ENCODE measurements around the gene UNC13D. TPM values are rescaled to one million over a fixed set of nuclear protein-coding genes. Genes with fewer than 3 reads are reported as not detected.

The UNC13D gene
- polyA plus RNA-seq, 3 donors: 28.4 to 111 (median 53.3) TPM

DNA sequence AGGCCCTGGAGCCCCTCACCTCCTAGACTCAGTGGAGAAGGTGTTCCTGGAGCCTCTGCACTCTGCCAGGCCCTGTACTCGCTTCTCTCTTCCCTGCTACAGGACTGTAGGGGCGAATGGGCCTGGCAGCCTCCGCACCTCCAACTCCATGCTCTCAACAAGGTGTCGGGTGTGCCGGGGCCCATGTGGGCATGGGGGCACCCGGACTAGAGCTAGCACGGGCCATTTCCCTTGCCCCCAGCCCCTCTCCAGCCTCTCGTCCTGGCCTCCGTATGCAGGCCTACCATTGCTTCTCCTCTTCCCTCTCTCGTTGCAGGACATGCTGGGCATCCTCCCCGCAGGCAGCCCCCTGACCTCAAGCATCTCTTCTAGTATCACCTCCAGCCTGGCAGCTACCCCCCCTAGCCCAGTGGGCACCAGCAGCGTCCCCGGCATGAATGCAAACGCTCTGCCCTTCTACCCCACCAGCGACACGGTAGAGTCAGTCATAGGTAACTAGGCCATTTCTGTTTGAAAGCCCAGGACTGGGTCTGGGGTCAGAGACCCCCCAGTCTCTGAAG, 25.8 kb downstream of the UNC13D start:
- Histone ChIP-seq H3K4me3 (replicated peaks in 1 of 3; ENCODE audit: low read depth in 2 of 3, low read length in 3 of 3) (no peak overlapping the region), H3K27me3 (ENCODE audit: control insufficient read depth in 2 of 2, insufficient read depth in 2 of 2, low read length in 2 of 2) (no peaks in the 10 kb centered on the region), H3K4me2 (replicated peaks; ENCODE audit: extremely low read depth, low read length, poor library complexity, severe bottlenecking) (no peak overlapping the region), H3K4me1 (ENCODE audit: control insufficient read depth in 1 of 2, insufficient read depth in 2 of 2, low read length in 2 of 2) (no peaks in the 10 kb centered on the region), H3K36me3 (replicated peaks in 1 of 2; ENCODE audit: control insufficient read depth in 1 of 2, insufficient read depth in 2 of 2, low read length in 2 of 2) (peaks cover 64 to 81% of the 10 kb centered on the region in 2 donors), H3K27ac (ENCODE audit: low read depth in 1 of 2, low read length in 2 of 2) (no peak overlapping the region), H3K9me3 (replicated peaks in 1 of 2; ENCODE audit: control insufficient read depth in 1 of 2, insufficient read depth in 1 of 2, low read length in 2 of 2) (no peaks in the 10 kb centered on the region), H3K9ac (ENCODE audit: insufficient read depth, low read length, poor library complexity, severe bottlenecking) (no peak overlapping the region), H3K79me2 (ENCODE audit: insufficient read depth, low read length) (no peaks in the 10 kb centered on the region), H4K20me1 (ENCODE audit: insufficient read depth, low read length) (no peaks in the 10 kb centered on the region), H2AFZ (ENCODE audit: insufficient read depth, low read depth, low read length, poor library complexity, severe bottlenecking) (no peak overlapping the region)
- Mint-ChIP-seq H3K27me3 (ENCODE audit: low read depth in 3 of 3) (peaks cover 0 to 2% (median 0%) of the 10 kb centered on the region in 3 donors), H3K4me1 (no peaks in the 10 kb centered on the region), H3K9me3 (no peaks in the 10 kb centered on the region), H3K36me3 (peaks cover 51 to 78% of the 10 kb centered on the region in 2 donors), H3K4me3 (no peak overlapping the region), H3K27ac (peak overlapping the region in 1 of 7 donors; percentile 23)
- intact Hi-C loops (cut with micrococcal nuclease): no loop called here
- TF ChIP-seq, protein P1, sequence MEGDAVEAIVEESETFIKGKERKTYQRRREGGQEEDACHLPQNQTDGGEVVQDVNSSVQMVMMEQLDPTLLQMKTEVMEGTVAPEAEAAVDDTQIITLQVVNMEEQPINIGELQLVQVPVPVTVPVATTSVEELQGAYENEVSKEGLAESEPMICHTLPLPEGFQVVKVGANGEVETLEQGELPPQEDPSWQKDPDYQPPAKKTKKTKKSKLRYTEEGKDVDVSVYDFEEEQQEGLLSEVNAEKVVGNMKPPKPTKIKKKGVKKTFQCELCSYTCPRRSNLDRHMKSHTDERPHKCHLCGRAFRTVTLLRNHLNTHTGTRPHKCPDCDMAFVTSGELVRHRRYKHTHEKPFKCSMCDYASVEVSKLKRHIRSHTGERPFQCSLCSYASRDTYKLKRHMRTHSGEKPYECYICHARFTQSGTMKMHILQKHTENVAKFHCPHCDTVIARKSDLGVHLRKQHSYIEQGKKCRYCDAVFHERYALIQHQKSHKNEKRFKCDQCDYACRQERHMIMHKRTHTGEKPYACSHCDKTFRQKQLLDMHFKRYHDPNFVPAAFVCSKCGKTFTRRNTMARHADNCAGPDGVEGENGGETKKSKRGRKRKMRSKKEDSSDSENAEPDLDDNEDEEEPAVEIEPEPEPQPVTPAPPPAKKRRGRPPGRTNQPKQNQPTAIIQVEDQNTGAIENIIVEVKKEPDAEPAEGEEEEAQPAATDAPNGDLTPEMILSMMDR (IDR thresholded peaks at IDR 0.05): no peak
- WGBS (ENCODE audit: insufficient coverage): 97% methylated on average over 16 of the region's 16 CpGs
- DNase-seq: no peak

DNA sequence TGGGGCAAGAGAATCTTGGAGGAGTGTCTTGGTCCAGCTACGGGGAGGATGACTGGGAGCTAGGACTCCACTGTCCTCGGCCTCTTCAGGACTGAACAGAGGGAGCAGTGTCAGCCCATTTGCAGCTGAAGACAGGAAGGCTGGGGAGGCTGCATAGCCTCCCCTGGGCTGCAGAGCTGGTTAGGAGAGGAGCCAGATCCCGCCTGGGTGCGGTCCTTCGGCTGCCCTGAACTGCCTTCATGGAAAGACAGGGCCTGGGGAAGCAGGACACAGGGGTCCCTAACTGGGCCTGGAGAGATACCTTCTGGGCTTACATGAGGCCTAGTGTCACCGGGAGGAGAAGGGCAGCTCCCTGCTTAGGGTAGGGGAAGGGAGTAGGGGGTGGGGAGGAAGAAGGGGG, 26.6 kb downstream of the UNC13D start:
- Histone ChIP-seq H2AFZ (ENCODE audit: insufficient read depth, low read depth, low read length, poor library complexity, severe bottlenecking) (no peak overlapping the region), H4K20me1 (ENCODE audit: insufficient read depth, low read length) (no peaks in the 10 kb centered on the region), H3K27ac (ENCODE audit: low read depth in 1 of 2, low read length in 2 of 2) (no peak overlapping the region), H3K4me1 (ENCODE audit: control insufficient read depth in 1 of 2, insufficient read depth in 2 of 2, low read length in 2 of 2) (no peaks in the 10 kb centered on the region), H3K4me2 (replicated peaks; ENCODE audit: extremely low read depth, low read length, poor library complexity, severe bottlenecking) (no peak overlapping the region), H3K9ac (ENCODE audit: insufficient read depth, low read length, poor library complexity, severe bottlenecking) (no peak overlapping the region), H3K36me3 (replicated peaks in 1 of 2; ENCODE audit: control insufficient read depth in 1 of 2, insufficient read depth in 2 of 2, low read length in 2 of 2) (peaks cover 70 to 87% of the 10 kb centered on the region in 2 donors), H3K27me3 (ENCODE audit: control insufficient read depth in 2 of 2, insufficient read depth in 2 of 2, low read length in 2 of 2) (no peaks in the 10 kb centered on the region), H3K79me2 (ENCODE audit: insufficient read depth, low read length) (no peaks in the 10 kb centered on the region), H3K9me3 (replicated peaks in 1 of 2; ENCODE audit: control insufficient read depth in 1 of 2, insufficient read depth in 1 of 2, low read length in 2 of 2) (no peaks in the 10 kb centered on the region), H3K4me3 (replicated peaks in 1 of 3; ENCODE audit: low read depth in 2 of 3, low read length in 3 of 3) (no peak overlapping the region)
- 100% methylated on average over 6 of the region's 6 CpGs for WGBS (ENCODE audit: insufficient coverage)
- Mint-ChIP-seq H3K4me1 (no peaks in the 10 kb centered on the region), H3K27me3 (ENCODE audit: low read depth in 3 of 3) (peaks cover 0 to 2% (median 0%) of the 10 kb centered on the region in 3 donors), H3K27ac (peak overlapping the region in 1 of 7 donors; percentile 51), H3K9me3 (no peaks in the 10 kb centered on the region), H3K36me3 (peaks cover 55 to 84% of the 10 kb centered on the region in 2 donors), H3K4me3 (no peak overlapping the region)
- peak in 1 of 3 donors; percentile 2 for DNase-seq
- TF ChIP-seq, protein P1 (IDR thresholded peaks at IDR 0.05): no peak
- intact Hi-C loops (cut with micrococcal nuclease): no loop called here
